ENCODE results near the gene LCE1B.

Gene LCE1B

DNA sequence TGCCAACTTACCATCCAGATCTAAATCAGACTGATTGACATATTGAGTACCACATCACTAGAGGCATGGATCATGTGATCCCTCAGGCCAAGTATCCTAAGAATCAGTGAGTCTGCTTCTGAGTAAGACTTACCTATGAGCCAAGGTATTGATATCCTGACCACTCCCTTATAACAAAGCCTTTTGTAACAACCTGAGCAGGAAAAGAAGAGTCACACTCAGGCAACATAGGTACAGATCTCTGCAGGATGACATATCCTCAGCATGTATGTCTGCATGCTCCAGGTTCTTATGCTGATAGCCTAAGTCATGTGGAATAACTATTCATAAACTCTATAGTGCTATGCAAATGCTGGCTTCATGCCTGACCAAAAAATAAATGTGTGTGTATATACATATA is 13.2 kb downstream of the LCE1B start:
- CTCF ChIA-PET = no interaction called here
- Mint-ChIP-seq H3K4me1 (no peaks in the 10 kb centered on the region), H3K9me3 (no peaks in the 10 kb centered on the region), H3K36me3 (no peaks in the 10 kb centered on the region), H3K27ac (no peak overlapping the region), H3K4me3 (no peak overlapping the region), H3K27me3 (peaks cover 11% of the 10 kb centered on the region)
- no peak for DNase-seq

DNA sequence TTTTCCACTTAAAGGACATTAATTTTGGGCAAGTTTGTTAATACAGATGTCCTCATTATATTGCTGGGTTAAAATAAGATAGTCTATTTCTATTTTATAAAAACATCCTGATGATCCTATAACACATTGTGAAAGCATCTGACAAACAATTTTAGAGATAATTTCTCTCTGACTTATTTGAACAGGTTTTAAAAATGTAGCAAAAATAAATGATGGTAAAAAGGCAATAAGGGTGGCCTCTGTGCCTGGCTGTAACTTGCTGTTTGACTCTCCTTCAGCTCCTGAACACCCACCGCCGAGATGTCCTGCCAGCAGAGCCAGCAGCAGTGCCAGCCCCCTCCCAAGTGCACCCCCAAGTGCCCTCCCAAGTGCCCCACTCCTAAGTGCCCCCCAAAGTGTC is 15.4 kb downstream of the LCE1B start, which contains the start of gene LCE1A:
Gene LCE1A, plus strand, starts transcription at position 301 of the 400 bp plus-strand sequence. Its CDS starts 0 bp downstream, at position 301.
- CTCF ChIA-PET = no interaction called here

GRCh38 chr1:152836870-152837269 is 25.1 kb downstream of the LCE1B start:
- CTCF ChIA-PET = interaction anchor here (0.7 kb wide), 1 partner anchor 13 kb away, joined by 3 read pairs; no protein-coding TSS in a partner anchor
- no peaks in the 10 kb centered on the region for H3K9me3 Mint-ChIP-seq
- H3K27ac Mint-ChIP-seq = no peak overlapping the region
- no peak for DNase-seq
- H3K4me3 Mint-ChIP-seq = no peak overlapping the region
- H3K4me1 Mint-ChIP-seq = no peaks in the 10 kb centered on the region
- H3K27me3 Mint-ChIP-seq = peaks cover 8% of the 10 kb centered on the region
- H3K36me3 Mint-ChIP-seq = no peaks in the 10 kb centered on the region

More for the DNA sequence above, 15.4 kb downstream of the LCE1B start, which contains the start of gene LCE1A:
- H3K27ac Mint-ChIP-seq = no peak within 1 kb of the TSS
- no peaks in the 10 kb centered on the region for H3K4me1 Mint-ChIP-seq
- no peaks in the 10 kb centered on the region for H3K9me3 Mint-ChIP-seq
- H3K27me3 Mint-ChIP-seq = peaks cover 11% of the 10 kb centered on the region
- H3K4me3 Mint-ChIP-seq = no peak within 1 kb of the TSS
- H3K36me3 Mint-ChIP-seq = no peaks in the 10 kb centered on the region
- no peak for DNase-seq

- CTCF ChIA-PET = no interaction called here
- Mint-ChIP-seq H3K9me3 (no peaks in the 10 kb centered on the region), H3K4me1 (no peaks in the 10 kb centered on the region), H3K36me3 (no peaks in the 10 kb centered on the region), H3K27me3 (peaks cover 10% of the 10 kb centered on the region), H3K27ac (no peak within 1 kb of the TSS), H3K4me3 (no peak within 1 kb of the TSS)
- DNase-seq = no peak
Observed at GRCh38 chr1:152842556-152842955, 30.8 kb downstream of the LCE1B start, which contains the start of gene LCE6A. Gene LCE6A, plus strand, starts transcription at chr1:152842856. Its CDS starts 665 bp downstream, at chr1:152843521.

DNA sequence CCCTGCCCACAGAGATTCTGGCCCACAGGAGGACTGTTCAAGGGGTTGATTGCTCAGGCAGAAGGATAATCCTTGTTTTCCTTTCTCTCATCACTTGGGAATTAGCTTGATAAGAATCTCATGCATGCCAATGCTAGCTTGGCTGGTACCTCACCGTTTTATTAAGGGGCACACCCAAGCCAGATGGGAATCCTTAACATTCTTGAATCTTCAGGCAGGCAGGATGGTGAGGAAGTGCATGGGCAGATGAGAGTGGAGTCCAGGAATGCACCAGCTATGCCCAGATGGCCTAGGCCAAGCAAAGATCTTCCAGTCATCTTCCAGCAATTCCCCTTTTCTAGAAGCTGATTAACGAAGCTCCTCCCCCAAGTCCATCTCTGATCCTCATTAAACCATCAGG is 43.9 kb downstream of the LCE1B start:
- no peak overlapping the region for H3K27ac Mint-ChIP-seq

GRCh38 chr1:152858062-152858461 is 46.3 kb downstream of the LCE1B start:
- CTCF ChIA-PET = interaction anchor here (0.6 kb wide), 1 partner anchor 588 kb away, joined by 3 read pairs; no protein-coding TSS in a partner anchor
- no peaks in the 10 kb centered on the region for H3K4me1 Mint-ChIP-seq
- H3K9me3 Mint-ChIP-seq = no peaks in the 10 kb centered on the region
- no peak overlapping the region for H3K27ac Mint-ChIP-seq
- no peak for DNase-seq
- no peak overlapping the region for H3K4me3 Mint-ChIP-seq
- H3K27me3 Mint-ChIP-seq = no peaks in the 10 kb centered on the region
- no peaks in the 10 kb centered on the region for H3K36me3 Mint-ChIP-seq

More for the DNA sequence above, 43.9 kb downstream of the LCE1B start:
- Mint-ChIP-seq H3K27me3 (no peaks in the 10 kb centered on the region), H3K9me3 (no peaks in the 10 kb centered on the region), H3K36me3 (no peaks in the 10 kb centered on the region), H3K4me1 (no peaks in the 10 kb centered on the region), H3K4me3 (no peak overlapping the region)
- CTCF ChIA-PET = no interaction called here
- no peak for DNase-seq

- CTCF ChIA-PET = no interaction called here
- Mint-ChIP-seq H3K4me1 (no peaks in the 10 kb centered on the region), H3K9me3 (no peaks in the 10 kb centered on the region), H3K36me3 (no peaks in the 10 kb centered on the region), H3K27me3 (no peaks in the 10 kb centered on the region), H3K27ac (no peak within 1 kb of the TSS), H3K4me3 (no peak within 1 kb of the TSS)
- no peak for DNase-seq
Observed at GRCh38 chr1:152859696-152860095, 47.9 kb downstream of the LCE1B start, which contains the start of gene LCE7A. Gene LCE7A, plus strand, starts transcription at chr1:152859996. Its CDS starts 702 bp downstream, at chr1:152860698.

DNA sequence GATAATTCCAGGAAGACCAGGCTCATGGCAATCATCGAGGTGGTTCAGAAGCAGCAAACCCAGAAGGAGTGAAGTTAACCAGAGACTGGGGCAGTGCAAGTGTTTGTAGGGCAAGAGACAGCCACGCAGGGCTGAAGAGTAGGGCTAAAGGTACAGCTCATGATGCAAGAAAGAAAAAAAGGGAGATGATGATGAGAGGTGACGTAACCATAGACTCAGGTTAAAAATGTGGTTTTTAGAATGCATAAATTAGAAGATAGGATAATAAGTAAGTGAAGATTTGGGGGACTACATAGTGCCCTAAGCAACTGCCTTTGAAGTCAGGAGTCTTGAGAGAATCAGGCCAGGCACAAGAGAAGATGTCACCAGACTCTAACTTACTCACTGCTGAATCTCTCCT is 48.4 kb downstream of the LCE1B start:
- no peaks in the 10 kb centered on the region for H3K27me3 Mint-ChIP-seq
- CTCF ChIA-PET = no interaction called here
- H3K9me3 Mint-ChIP-seq = no peaks in the 10 kb centered on the region
- no peaks in the 10 kb centered on the region for H3K4me1 Mint-ChIP-seq
- DNase-seq = no peak
- no peak overlapping the region for H3K27ac Mint-ChIP-seq
- H3K36me3 Mint-ChIP-seq = no peaks in the 10 kb centered on the region
- H3K4me3 Mint-ChIP-seq = no peak overlapping the region

DNA sequence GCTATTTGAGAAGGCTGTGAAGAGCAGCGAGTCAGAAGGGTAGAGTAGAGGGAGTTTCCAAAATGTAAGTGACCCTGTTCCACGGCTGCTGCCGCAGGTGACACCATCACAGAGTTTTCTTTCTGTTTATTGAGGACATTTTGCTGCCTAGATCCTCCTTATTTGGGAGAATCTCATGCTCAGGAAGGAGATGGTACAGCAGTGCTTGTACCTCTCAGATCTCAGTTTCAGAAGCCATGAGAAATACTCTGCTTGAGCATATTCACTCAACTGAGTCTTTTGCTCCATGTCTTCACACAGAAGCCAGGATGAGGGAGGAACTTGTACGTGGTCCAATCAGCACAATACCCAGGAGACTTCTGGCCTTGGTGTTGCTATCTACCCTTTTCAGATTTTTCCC is 49.6 kb downstream of the LCE1B start:
- no peak for DNase-seq
- no peaks in the 10 kb centered on the region for H3K27me3 Mint-ChIP-seq
- CTCF ChIA-PET = no interaction called here
- H3K36me3 Mint-ChIP-seq = no peaks in the 10 kb centered on the region
- H3K27ac Mint-ChIP-seq = no peak overlapping the region
- H3K4me1 Mint-ChIP-seq = no peaks in the 10 kb centered on the region
- H3K9me3 Mint-ChIP-seq = no peaks in the 10 kb centered on the region
- H3K4me3 Mint-ChIP-seq = no peak overlapping the region
